WERI-Rb-1 (cell line): ENCODE measurements around the gene EN2.

Experiments
- DNase-seq: peaks from one replicate; pipeline ENCODE4 v3.0.0-alpha.2; 2020
- H3K27ac ChIP-seq: fragments of 250-450 bp; sonication (Bioruptor Pico); 2 replicates; pipeline ENCODE4 v1.5.1; 2020; ENCODE audit warnings: mild to moderate bottlenecking, moderate library complexity
- H3K27me3 ChIP-seq: fragments of 250-450 bp; sonication (Bioruptor Pico); 2 replicates; pipeline ENCODE4 v1.5.1; 2021; ENCODE audit warnings: mild to moderate bottlenecking, low read depth, moderate library complexity; ENCODE audit not compliant: insufficient read depth, severe bottlenecking
- H3K36me3 ChIP-seq: fragments of 250-450 bp; sonication (Bioruptor Pico); 2 replicates; pipeline ENCODE4 v1.5.1; 2020; ENCODE audit warnings: mild to moderate bottlenecking, moderate library complexity
- H3K4me3 ChIP-seq: 2 replicates; pipeline ENCODE4 v1.5.1; 2011; ENCODE audit warnings: low read depth, mild to moderate bottlenecking, control low read depth, low read length
- H3K9me3 ChIP-seq: fragments of 250-450 bp; sonication (Bioruptor Pico); 2 replicates; pipeline ENCODE4 v1.5.1; 2021; ENCODE audit warnings: mild to moderate bottlenecking, moderate library complexity; ENCODE audit not compliant: severe bottlenecking
- TF ChIP-seq, protein P1 (sequence below): IDR thresholded peaks from 2 replicates; pipeline ENCODE4 v1.5.1; 2011; ENCODE audit warnings: low read depth, mild to moderate bottlenecking, control low read depth, inconsistent platforms, low read length

Gene EN2

DNA sequence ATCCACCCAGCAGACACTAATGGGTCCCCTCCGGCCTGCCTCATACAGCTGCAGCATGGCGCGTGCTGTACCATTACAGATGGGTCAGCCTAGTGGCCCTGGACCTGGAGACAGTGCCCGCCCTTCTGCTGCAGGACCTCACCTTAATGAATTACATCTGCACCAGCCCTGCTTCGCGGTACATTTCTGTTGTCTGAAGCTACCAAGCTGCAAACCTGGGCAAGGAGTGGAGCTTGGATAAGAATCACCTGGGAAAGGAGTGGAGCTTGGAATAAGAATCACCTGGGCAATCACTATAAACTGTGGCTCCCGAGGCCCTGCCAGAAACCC, 33.0 kb upstream of the EN2 start:
- peaks cover 21% of the 10 kb centered on the region for H3K27me3 ChIP-seq
- H3K36me3 ChIP-seq, result no peaks in the 10 kb centered on the region
- no peak overlapping the region for H3K27ac ChIP-seq
- H3K9me3 ChIP-seq, result no peaks in the 10 kb centered on the region
- no peak for DNase-seq
- TF ChIP-seq, protein P1, sequence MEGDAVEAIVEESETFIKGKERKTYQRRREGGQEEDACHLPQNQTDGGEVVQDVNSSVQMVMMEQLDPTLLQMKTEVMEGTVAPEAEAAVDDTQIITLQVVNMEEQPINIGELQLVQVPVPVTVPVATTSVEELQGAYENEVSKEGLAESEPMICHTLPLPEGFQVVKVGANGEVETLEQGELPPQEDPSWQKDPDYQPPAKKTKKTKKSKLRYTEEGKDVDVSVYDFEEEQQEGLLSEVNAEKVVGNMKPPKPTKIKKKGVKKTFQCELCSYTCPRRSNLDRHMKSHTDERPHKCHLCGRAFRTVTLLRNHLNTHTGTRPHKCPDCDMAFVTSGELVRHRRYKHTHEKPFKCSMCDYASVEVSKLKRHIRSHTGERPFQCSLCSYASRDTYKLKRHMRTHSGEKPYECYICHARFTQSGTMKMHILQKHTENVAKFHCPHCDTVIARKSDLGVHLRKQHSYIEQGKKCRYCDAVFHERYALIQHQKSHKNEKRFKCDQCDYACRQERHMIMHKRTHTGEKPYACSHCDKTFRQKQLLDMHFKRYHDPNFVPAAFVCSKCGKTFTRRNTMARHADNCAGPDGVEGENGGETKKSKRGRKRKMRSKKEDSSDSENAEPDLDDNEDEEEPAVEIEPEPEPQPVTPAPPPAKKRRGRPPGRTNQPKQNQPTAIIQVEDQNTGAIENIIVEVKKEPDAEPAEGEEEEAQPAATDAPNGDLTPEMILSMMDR, result no peak
- no peak overlapping the region for H3K4me3 ChIP-seq

DNA sequence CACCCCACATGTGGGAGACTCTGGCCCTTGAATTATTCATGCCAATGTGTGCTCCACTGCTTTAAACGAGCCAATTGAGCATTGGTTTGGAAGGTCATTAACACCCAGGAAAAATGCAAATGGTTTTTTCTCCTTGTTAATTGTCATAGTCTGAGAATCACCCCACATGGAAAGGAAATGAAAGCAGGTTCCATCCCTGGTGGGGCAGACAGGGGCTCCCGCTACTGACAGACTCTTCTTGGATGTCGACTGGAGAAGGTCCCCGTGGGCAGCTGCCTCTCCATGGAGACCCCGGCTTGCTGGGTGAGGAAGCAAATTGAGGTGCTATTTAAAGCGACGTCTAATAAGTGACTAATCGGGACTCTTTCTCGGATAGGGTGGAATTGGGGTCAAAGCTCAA, 32.0 kb upstream of the EN2 start:
- TF ChIP-seq, protein P1, result no peak
- no peak overlapping the region for H3K4me3 ChIP-seq
- H3K27me3 ChIP-seq, result peaks cover 30% of the 10 kb centered on the region
- H3K36me3 ChIP-seq, result no peaks in the 10 kb centered on the region
- no peak for DNase-seq
- no peak overlapping the region for H3K27ac ChIP-seq
- H3K9me3 ChIP-seq, result no peaks in the 10 kb centered on the region

DNA sequence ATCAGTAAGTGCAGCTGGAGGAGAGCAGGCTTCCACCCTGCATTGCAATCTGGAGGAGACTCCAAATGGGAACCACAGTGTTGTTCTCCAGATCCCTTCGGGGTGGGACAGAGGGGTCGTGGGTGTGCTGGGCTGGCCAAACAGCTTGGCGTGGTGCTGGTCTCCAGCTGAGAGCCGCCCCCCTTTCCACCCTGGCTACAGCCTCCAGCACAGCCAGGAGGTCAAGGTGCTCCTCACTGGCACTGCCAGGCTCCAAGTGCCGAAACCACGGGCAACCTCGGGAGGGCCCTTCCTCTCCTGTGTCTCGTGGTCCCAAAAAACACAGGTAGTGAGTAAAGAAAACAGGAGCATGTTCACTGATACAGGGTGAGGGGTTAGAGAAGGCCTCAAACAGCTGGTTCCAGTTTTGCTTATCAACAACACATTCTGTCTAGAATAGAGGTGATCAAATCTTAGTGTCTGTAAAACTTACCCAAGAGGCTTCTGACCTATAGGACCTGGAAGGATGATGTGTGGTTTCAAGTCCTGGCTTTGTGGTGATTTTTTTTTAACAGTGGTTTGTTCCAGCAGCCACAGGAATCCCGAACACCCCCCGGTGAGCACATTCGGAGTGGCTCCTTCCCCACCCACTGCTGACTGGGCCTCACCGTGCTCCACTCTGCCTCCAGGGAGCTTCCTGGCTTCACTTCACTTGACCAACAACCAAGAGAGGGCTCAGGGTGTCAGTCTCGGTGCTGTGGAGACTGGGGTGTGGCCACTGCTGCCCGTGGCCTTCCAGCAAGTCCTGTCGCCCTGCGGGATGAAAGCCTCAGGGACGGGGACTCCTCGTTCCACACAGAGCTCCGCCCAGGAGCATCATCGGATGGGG, 31.2 kb upstream of the EN2 start:
- DNase-seq, result no peak
- TF ChIP-seq, protein P1, result no peak
- H3K4me3 ChIP-seq, result no peak overlapping the region
- H3K36me3 ChIP-seq, result no peaks in the 10 kb centered on the region
- H3K27me3 ChIP-seq, result peaks cover 38% of the 10 kb centered on the region
- H3K9me3 ChIP-seq, result no peaks in the 10 kb centered on the region
- H3K27ac ChIP-seq, result no peak overlapping the region

DNA sequence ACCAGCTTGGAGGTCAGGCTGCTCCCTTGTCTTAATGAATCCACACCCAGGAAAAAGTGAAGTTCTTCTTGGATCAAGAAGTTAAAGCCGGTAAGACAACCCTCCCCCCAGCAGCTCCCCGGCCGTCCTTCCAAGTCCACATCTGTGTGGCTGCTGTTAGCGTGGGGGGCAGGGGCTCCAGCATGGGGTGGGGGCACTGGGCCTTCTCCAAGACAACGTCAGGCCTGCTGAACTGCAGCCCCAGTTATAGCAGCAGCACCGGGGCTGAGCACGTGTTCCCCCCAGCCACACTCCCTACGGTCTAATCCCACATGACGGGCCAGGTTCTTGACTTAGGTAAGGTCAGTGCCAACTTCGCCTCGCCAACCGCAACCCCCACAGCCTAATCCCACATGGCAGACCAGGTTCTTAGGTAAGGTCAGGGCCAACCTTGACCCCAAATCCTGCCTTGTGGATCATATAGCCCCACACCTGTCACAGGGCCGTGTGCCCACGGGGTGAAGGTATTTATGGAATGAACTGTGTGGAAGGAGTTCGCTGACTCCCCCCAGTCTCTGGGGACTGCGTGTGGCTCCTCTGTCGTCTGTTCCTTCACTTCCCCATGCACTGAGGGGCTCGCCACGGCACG, 30.4 kb upstream of the EN2 start:
- Histone ChIP-seq H3K36me3 (no peaks in the 10 kb centered on the region), H3K27me3 (peaks cover 43% of the 10 kb centered on the region), H3K4me3 (no peak overlapping the region), H3K27ac (no peak overlapping the region), H3K9me3 (no peaks in the 10 kb centered on the region)
- DNase-seq, result no peak
- TF ChIP-seq, protein P1, result no peak

DNA sequence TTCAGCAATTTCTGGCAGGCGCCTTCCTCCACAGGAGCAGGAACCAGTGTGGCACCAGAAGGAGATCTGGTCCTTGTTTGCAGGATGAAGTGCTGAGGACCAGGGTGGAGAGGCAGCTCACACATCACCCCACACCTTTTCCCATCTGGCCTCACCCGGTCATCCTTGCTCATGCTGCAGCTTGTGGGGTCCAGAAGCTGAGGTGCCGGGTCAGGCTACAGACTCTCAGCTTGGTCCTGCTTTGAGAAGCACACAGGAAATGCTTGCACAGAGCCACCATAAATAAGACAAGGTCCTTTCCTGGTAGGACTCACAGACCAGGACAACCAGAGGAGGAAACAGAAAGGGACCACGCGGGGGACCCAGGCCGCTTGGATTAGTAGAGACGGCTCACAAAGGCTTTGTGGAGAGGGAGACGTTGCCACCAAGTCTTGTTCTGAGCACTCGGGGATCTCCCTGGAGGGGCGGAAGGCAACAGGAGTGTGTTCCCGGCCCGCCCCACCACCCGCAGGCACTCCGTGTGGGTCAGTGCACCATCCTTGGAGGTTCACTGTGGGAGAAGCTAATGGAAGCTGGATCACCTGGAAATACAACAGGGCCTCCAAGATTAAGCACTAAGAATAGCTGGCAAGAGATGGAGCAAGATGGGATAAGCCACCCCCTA, 29.6 kb upstream of the EN2 start:
- Histone ChIP-seq H3K27ac (no peak overlapping the region), H3K9me3 (peaks cover 3% of the 10 kb centered on the region), H3K4me3 (no peak overlapping the region), H3K27me3 (peaks cover 50% of the 10 kb centered on the region), H3K36me3 (no peaks in the 10 kb centered on the region)
- TF ChIP-seq, protein P1, result no peak
- DNase-seq, result no peak
